ENCODE results near the gene PORCN. TPM values are rescaled to one million over a fixed set of nuclear protein-coding genes. Genes with fewer than 3 reads are reported as not detected.

Gene PORCN
- total RNA-seq, 1 experiment from 2014 or later, result 4.6 TPM

GRCh38 chrX:48468693-48469691 is 39.8 kb upstream of the PORCN start:
- Histone ChIP-seq H3K9me3 (no peaks in the 10 kb centered on the region), H3K4me3 (ENCODE audit: low read depth, low read length) (no peak overlapping the region), H3K4me1 (no peaks in the 10 kb centered on the region), H3K27me3 (replicated peaks; ENCODE audit: control insufficient read depth, insufficient read depth, low read length) (no peaks in the 10 kb centered on the region), H3K36me3 (ENCODE audit: control insufficient read depth, insufficient read depth, low read length) (no peaks in the 10 kb centered on the region)
- ChIA-PET CTCF (no interaction called here), POLR2A (no interaction called here)
- H3K27ac Mint-ChIP-seq (ENCODE audit: unreplicated experiment), result no peak overlapping the region
- no peaks in the 10 kb centered on the region for H3K9me3 Mint-ChIP-seq (ENCODE audit: unreplicated experiment)
- H3K36me3 Mint-ChIP-seq (ENCODE audit: insufficient read depth, unreplicated experiment), result peaks cover 5% of the 10 kb centered on the region
- DNase-seq, result no peak
- no peaks in the 10 kb centered on the region for H3K27me3 Mint-ChIP-seq (ENCODE audit: insufficient read depth, unreplicated experiment)
- intact Hi-C loops (cut with micrococcal nuclease; ENCODE audit: unreplicated experiment), result no loop called here
- peaks cover 19% of the 10 kb centered on the region for H3K4me1 Mint-ChIP-seq (ENCODE audit: low read depth, unreplicated experiment)
- no peak for TF ChIP-seq CTCF (IDR thresholded peaks at IDR 0.05; ENCODE audit: insufficient read depth in 1 of 2, low read depth in 1 of 2, low read length in 1 of 2, severe bottlenecking in 1 of 2, unreplicated experiment in 1 of 2)
- H3K4me3 Mint-ChIP-seq (ENCODE audit: unreplicated experiment), result peak overlapping the region; percentile 39
- no TSS peak for BruUV-seq (replicated peaks)

GRCh38 chrX:48470110-48470832 is 38.5 kb upstream of the PORCN start, which contains the start of gene SLC38A5:
TSS of gene SLC38A5 (minus strand) at chrX:48470260. CDS start at chrX:48467924, 2,336 bp downstream.
- no peaks in the 10 kb centered on the region for H3K27me3 Mint-ChIP-seq (ENCODE audit: insufficient read depth, unreplicated experiment)
- no peaks in the 10 kb centered on the region for H3K9me3 ChIP-seq
- H3K4me3 Mint-ChIP-seq (ENCODE audit: unreplicated experiment), result peak within 1 kb of the TSS; percentile 39
- H3K4me1 ChIP-seq, result peaks cover 7% of the 10 kb centered on the region
- POLR2A ChIA-PET, result no interaction called here
- no peaks in the 10 kb centered on the region for H3K27me3 ChIP-seq (replicated peaks; ENCODE audit: control insufficient read depth, insufficient read depth, low read length)
- H3K9me3 Mint-ChIP-seq (ENCODE audit: unreplicated experiment), result no peaks in the 10 kb centered on the region
- no peak for DNase-seq
- no peak within 1 kb of the TSS for H3K27ac Mint-ChIP-seq (ENCODE audit: unreplicated experiment)
- intact Hi-C loops (cut with micrococcal nuclease; ENCODE audit: unreplicated experiment), result no loop called here
- no peaks in the 10 kb centered on the region for H3K36me3 ChIP-seq (ENCODE audit: control insufficient read depth, insufficient read depth, low read length)
- peaks cover 19% of the 10 kb centered on the region for H3K4me1 Mint-ChIP-seq (ENCODE audit: low read depth, unreplicated experiment)
- peaks cover 5% of the 10 kb centered on the region for H3K36me3 Mint-ChIP-seq (ENCODE audit: insufficient read depth, unreplicated experiment)
- no peak within 1 kb of the TSS for H3K4me3 ChIP-seq (ENCODE audit: low read depth, low read length)
- no peak for TF ChIP-seq CTCF (IDR thresholded peaks at IDR 0.05; ENCODE audit: insufficient read depth in 1 of 2, low read depth in 1 of 2, low read length in 1 of 2, severe bottlenecking in 1 of 2, unreplicated experiment in 1 of 2)
- CTCF ChIA-PET, result no interaction called here
- no TSS peak for BruUV-seq (replicated peaks)

- H3K4me1 ChIP-seq, result peaks cover 7% of the 10 kb centered on the region
- H3K9me3 Mint-ChIP-seq (ENCODE audit: unreplicated experiment), result no peaks in the 10 kb centered on the region
- ChIA-PET CTCF (no interaction called here), POLR2A (no interaction called here)
- TF ChIP-seq CTCF (IDR thresholded peaks at IDR 0.05; ENCODE audit: insufficient read depth in 1 of 2, low read depth in 1 of 2, low read length in 1 of 2, severe bottlenecking in 1 of 2, unreplicated experiment in 1 of 2), result no peak
- H3K36me3 ChIP-seq (ENCODE audit: control insufficient read depth, insufficient read depth, low read length), result no peaks in the 10 kb centered on the region
- H3K27ac Mint-ChIP-seq (ENCODE audit: unreplicated experiment), result no peak overlapping the region
- H3K27me3 Mint-ChIP-seq (ENCODE audit: insufficient read depth, unreplicated experiment), result no peaks in the 10 kb centered on the region
- intact Hi-C loops (cut with micrococcal nuclease; ENCODE audit: unreplicated experiment), result no loop called here
- no peak for DNase-seq
- BruUV-seq (replicated peaks), result no TSS peak
- peaks cover 5% of the 10 kb centered on the region for H3K36me3 Mint-ChIP-seq (ENCODE audit: insufficient read depth, unreplicated experiment)
- H3K4me1 Mint-ChIP-seq (ENCODE audit: low read depth, unreplicated experiment), result peaks cover 19% of the 10 kb centered on the region
- H3K4me3 Mint-ChIP-seq (ENCODE audit: unreplicated experiment), result no peak overlapping the region
- H3K9me3 ChIP-seq, result no peaks in the 10 kb centered on the region
- H3K4me3 ChIP-seq (ENCODE audit: low read depth, low read length), result no peak overlapping the region
- H3K27me3 ChIP-seq (replicated peaks; ENCODE audit: control insufficient read depth, insufficient read depth, low read length), result no peaks in the 10 kb centered on the region
These were observed 38.0 kb upstream of the PORCN start for GRCh38 chrX:48470833-48471118.

Measured in Caco-2 (cell line).